Frontal cortex (tissue), 4 donors: ENCODE measurements around the gene SLC1A4. TPM values are rescaled to one million over a fixed set of nuclear protein-coding genes. Genes with fewer than 3 reads are reported as not detected.

ENCODE experiments used
- DNase-seq, 2 donors: peaks; one replicate each; pipeline ENCODE4 v3.0.0; 2012; ENCODE audit warnings: low spot score in 2 of 2
- FAIRE-seq: peaks from 2 replicates; lab custom pipeline; 2012; peaks lifted over from hg19 to GRCh38; lab: Jason Lieb, UNC
- total RNA-seq: library from RNA; depleted of rRNA; stranded (reverse); fragments of >200 nt; gene quantifications from one replicate; pipeline ENCODE4 v1.2.3, GENCODE V29; 2014
- donor health status: control.
- donor health status: control.
- donor health status: control.

SLC1A4 gene
- 55.0 TPM for total RNA-seq

- no peak for FAIRE-seq
Measured at GRCh38 chr2:64989126-64989981, at the start of gene SLC1A4. Gene SLC1A4 (plus strand): TSS chr2:64989399. CDS start chr2:64989644, 245 bp downstream.

GRCh38 chr2:64941143-64941542, 48.1 kb upstream of the SLC1A4 start:
- no peak for FAIRE-seq
- DNase-seq = no peak

More at GRCh38 chr2:64989126-64989981, at the start of gene SLC1A4:
- peak; percentile 94 to 97 for DNase-seq

- no peak for DNase-seq
- FAIRE-seq = no peak
Measured at GRCh38 chr2:64941801-64942200, 47.4 kb upstream of the SLC1A4 start.

- DNase-seq (peak in 1 of 2 donors; percentile 38), FAIRE-seq (no peak)
Measured at GRCh38 chr2:64942693-64943092, 46.5 kb upstream of the SLC1A4 start.

- FAIRE-seq = no peak
- peak in 1 of 2 donors; percentile 33 for DNase-seq
Measured at GRCh38 chr2:64943387-64944150, 45.6 kb upstream of the SLC1A4 start.

- no peak for FAIRE-seq
- no peak for DNase-seq
Measured at GRCh38 chr2:64944484-64944883, 44.7 kb upstream of the SLC1A4 start.

- no peak for FAIRE-seq
- DNase-seq = no peak
Measured at GRCh38 chr2:64945973-64946768, 43.0 kb upstream of the SLC1A4 start.

- FAIRE-seq (no peak), DNase-seq (no peak)
Measured at GRCh38 chr2:64946769-64947247, 42.4 kb upstream of the SLC1A4 start.

GRCh38 chr2:64947885-64948284, 41.3 kb upstream of the SLC1A4 start:
- FAIRE-seq = no peak
- DNase-seq = no peak

GRCh38 chr2:64950226-64951160, 38.7 kb upstream of the SLC1A4 start:
- FAIRE-seq (no peak), DNase-seq (no peak)

GRCh38 chr2:64951306-64951953, 37.8 kb upstream of the SLC1A4 start:
- no peak for DNase-seq
- FAIRE-seq = no peak

- FAIRE-seq = no peak
- no peak for DNase-seq
Measured at GRCh38 chr2:64952096-64952495, 37.1 kb upstream of the SLC1A4 start.

GRCh38 chr2:64952511-64953482, 36.4 kb upstream of the SLC1A4 start:
- DNase-seq = no peak
- no peak for FAIRE-seq

GRCh38 chr2:64955467-64955866, 33.7 kb upstream of the SLC1A4 start:
- FAIRE-seq (no peak), DNase-seq (no peak)

- FAIRE-seq = no peak
Measured at GRCh38 chr2:64957109-64957903, 31.9 kb upstream of the SLC1A4 start.

GRCh38 chr2:64958556-64958955, 30.6 kb upstream of the SLC1A4 start:
- FAIRE-seq = no peak
- DNase-seq = no peak

More at GRCh38 chr2:64957109-64957903, 31.9 kb upstream of the SLC1A4 start:
- DNase-seq = no peak
